HepG2 (cell line): ENCODE results near the gene PALM. TPM values are rescaled to one million over a fixed set of nuclear protein-coding genes. Genes with fewer than 3 reads are reported as not detected.
A peak's percentile ranks its signal among the peaks of the same experiment; 100 is the strongest.

Source experiments
- IRX3 ChIP-seq: sonication (generic); formaldehyde crosslinking; IDR thresholded peaks from 2 replicates; pipeline ENCODE4 v1.8.1; 2023; ENCODE audit warnings: mild to moderate bottlenecking, low read depth, missing genetic modification reagents, borderline replicate concordance
- JUND ChIP-seq: sonication (generic); formaldehyde crosslinking; IDR thresholded peaks from 2 replicates; pipeline ENCODE4 v1.8.0; 2022; ENCODE audit warnings: mild to moderate bottlenecking, missing genetic modification reagents
- KDM5B ChIP-seq: sonication (generic); formaldehyde crosslinking; IDR thresholded peaks from 2 replicates; pipeline ENCODE4 v1.4.0; 2020; ENCODE audit warnings: missing genetic modification reagents, mild to moderate bottlenecking, borderline replicate concordance
- MTA1 ChIP-seq: sonication (generic); formaldehyde crosslinking; IDR thresholded peaks from 2 replicates; pipeline ENCODE4 v1.4.0; 2020; ENCODE audit warnings: missing genetic modification reagents, mild to moderate bottlenecking, borderline replicate concordance
- NFAT5 ChIP-seq: sonication (generic); formaldehyde crosslinking; IDR thresholded peaks from 2 replicates; pipeline ENCODE4 v1.4.0; 2020; ENCODE audit warnings: missing genetic modification reagents
- NFKBIZ ChIP-seq: IDR thresholded peaks from 2 replicates; pipeline ENCODE4 v1.6.1; 2018; ENCODE audit warnings: missing genetic modification reagents, missing compliant biosample characterization
- SIX1 ChIP-seq: sonication (generic); formaldehyde crosslinking; IDR thresholded peaks from 2 replicates; pipeline ENCODE4 v1.4.0; 2020; ENCODE audit warnings: missing genetic modification reagents, borderline replicate concordance
- SNRNP70 ChIP-seq: fragments of 200-400 bp; formaldehyde crosslinking; IDR thresholded peaks from 2 replicates; pipeline ENCODE4 v1.6.1; 2017; ENCODE audit warnings: mild to moderate bottlenecking, low read depth, low read length, moderate library complexity
- ZNF3 ChIP-seq: IDR thresholded peaks from 2 replicates; pipeline ENCODE4 v1.7.0; 2017; ENCODE audit warnings: inconsistent platforms
- ZNF619 ChIP-seq: sonication (generic); formaldehyde crosslinking; IDR thresholded peaks from 2 replicates; pipeline ENCODE4 v1.4.0; 2020; ENCODE audit warnings: mild to moderate bottlenecking, missing genetic modification reagents
- ZNF670 ChIP-seq: sonication (generic); formaldehyde crosslinking; IDR thresholded peaks from 2 replicates; pipeline ENCODE4 v1.8.0; 2022; ENCODE audit warnings: mild to moderate bottlenecking, missing genetic modification reagents, borderline replicate concordance
- ZNF710 ChIP-seq: sonication (generic); formaldehyde crosslinking; IDR thresholded peaks from 2 replicates; pipeline ENCODE4 v1.5.0; 2020; ENCODE audit warnings: mild to moderate bottlenecking, missing genetic modification reagents, borderline replicate concordance
- ZNF775 ChIP-seq: sonication (generic); formaldehyde crosslinking; IDR thresholded peaks from 2 replicates; pipeline ENCODE4 v1.4.0; 2020; ENCODE audit warnings: missing genetic modification reagents, mild to moderate bottlenecking, moderate library complexity, borderline replicate concordance
- ZNF781 ChIP-seq: sonication (generic); formaldehyde crosslinking; IDR thresholded peaks from 2 replicates; pipeline ENCODE4 v1.5.1; 2020; ENCODE audit warnings: borderline replicate concordance, mild to moderate bottlenecking, missing genetic modification reagents; ENCODE audit errors: not compliant biosample characterization
- polyA plus RNA-seq, 8 experiments: library from polyadenylated mRNA; depleted of rRNA in 3 of 8; stranded (reverse) in 7 of 8; unstranded in 1 of 8; fragments of >200 nt; fragmentation: Illumina TruSeq in 4 of 8; extraction: Trizol in 4 of 8; gene quantifications; 2 replicates each; pipeline versions ENCODE4 v1.2.1 to v1.2.3, GENCODE V29; 2011 to 2016; ENCODE audit warnings: low read depth in 4 of 8, missing spikeins in 1 of 8, mixed read lengths in 1 of 8; ENCODE audit not compliant: insufficient read depth in 1 of 8
- total RNA-seq, 5 experiments: library from RNA; depleted of rRNA; stranded (reverse); fragments of >200 nt; fragmentation: Illumina TruSeq; extraction: Trizol; gene quantifications; 2 replicates each; pipeline ENCODE4 v1.2.3, GENCODE V29; 2016; ENCODE audit warnings: low read depth in 1 of 5
- TF ChIP-seq, protein P1 (sequence below): sonication (generic); formaldehyde crosslinking; IDR thresholded peaks from 2 replicates; pipeline ENCODE4 v1.5.1; 2020; ENCODE audit warnings: mild to moderate bottlenecking, missing genetic modification reagents, borderline replicate concordance

The PALM gene
- total and polyA plus RNA-seq, 2 of the 13 experiments (the other 11 are each of a cell fraction or from before 2014, with no cell fraction given): 4.0 to 9.7 TPM

DNA sequence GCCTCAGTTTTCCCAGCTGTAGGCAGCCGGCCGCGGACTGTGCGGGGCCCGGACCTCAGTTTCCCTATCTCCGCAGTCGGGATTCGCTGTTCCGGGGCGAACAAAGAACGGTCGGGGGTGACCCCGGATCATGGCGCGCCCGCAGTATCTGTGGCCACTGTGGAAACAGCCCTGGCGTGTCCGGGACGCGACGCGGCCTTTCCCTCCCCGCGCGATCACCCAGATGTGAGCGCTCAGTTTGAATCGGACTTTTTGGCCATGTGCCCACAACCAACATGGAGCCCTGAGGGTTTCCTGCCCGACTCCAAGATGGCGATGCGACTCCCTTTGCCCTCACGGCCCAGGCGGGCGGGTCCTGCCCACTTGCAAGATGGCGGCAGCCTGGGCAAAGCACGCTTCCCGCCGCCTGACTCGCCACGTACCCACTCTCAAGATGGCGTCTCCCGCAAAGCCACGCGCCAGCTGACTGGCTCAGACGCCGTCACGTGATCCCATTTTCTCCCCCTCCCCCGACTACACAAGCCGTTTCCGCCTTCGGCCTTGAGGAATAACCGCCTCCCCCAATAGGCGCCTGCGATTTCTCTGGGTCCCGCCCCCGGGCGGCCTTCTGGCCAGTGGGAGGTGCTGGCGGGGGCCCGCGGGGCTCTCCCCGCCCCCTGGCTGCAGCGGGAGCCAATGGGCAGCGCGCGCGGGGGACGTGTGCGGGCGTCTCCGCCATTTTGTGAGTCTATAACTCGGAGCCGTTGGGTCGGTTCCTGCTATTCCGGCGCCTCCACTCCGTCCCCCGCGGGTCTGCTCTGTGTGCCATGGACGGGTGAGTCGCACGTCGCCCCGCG lies 88.2 kb downstream of the PALM start, which contains the start of gene PTBP1 (continued):
- peak; percentile 75; the same call in 1 of the 2 replicates for TF ChIP-seq KDM5B (CRISPR knock-in tag)
- no peak for TF ChIP-seq NFKBIZ (CRISPR knock-in tag)
- TF ChIP-seq ZNF619 (CRISPR knock-in tag): no peak
- TF ChIP-seq JUND: no peak
- TF ChIP-seq ZNF775: no peak
- TF ChIP-seq SIX1: no peak
- TF ChIP-seq ZNF670 (CRISPR knock-in tag): no peak
- TF ChIP-seq IRX3 (CRISPR knock-in tag): peak; percentile 62; the same call in 1 of the 2 replicates
- TF ChIP-seq, protein P1, sequence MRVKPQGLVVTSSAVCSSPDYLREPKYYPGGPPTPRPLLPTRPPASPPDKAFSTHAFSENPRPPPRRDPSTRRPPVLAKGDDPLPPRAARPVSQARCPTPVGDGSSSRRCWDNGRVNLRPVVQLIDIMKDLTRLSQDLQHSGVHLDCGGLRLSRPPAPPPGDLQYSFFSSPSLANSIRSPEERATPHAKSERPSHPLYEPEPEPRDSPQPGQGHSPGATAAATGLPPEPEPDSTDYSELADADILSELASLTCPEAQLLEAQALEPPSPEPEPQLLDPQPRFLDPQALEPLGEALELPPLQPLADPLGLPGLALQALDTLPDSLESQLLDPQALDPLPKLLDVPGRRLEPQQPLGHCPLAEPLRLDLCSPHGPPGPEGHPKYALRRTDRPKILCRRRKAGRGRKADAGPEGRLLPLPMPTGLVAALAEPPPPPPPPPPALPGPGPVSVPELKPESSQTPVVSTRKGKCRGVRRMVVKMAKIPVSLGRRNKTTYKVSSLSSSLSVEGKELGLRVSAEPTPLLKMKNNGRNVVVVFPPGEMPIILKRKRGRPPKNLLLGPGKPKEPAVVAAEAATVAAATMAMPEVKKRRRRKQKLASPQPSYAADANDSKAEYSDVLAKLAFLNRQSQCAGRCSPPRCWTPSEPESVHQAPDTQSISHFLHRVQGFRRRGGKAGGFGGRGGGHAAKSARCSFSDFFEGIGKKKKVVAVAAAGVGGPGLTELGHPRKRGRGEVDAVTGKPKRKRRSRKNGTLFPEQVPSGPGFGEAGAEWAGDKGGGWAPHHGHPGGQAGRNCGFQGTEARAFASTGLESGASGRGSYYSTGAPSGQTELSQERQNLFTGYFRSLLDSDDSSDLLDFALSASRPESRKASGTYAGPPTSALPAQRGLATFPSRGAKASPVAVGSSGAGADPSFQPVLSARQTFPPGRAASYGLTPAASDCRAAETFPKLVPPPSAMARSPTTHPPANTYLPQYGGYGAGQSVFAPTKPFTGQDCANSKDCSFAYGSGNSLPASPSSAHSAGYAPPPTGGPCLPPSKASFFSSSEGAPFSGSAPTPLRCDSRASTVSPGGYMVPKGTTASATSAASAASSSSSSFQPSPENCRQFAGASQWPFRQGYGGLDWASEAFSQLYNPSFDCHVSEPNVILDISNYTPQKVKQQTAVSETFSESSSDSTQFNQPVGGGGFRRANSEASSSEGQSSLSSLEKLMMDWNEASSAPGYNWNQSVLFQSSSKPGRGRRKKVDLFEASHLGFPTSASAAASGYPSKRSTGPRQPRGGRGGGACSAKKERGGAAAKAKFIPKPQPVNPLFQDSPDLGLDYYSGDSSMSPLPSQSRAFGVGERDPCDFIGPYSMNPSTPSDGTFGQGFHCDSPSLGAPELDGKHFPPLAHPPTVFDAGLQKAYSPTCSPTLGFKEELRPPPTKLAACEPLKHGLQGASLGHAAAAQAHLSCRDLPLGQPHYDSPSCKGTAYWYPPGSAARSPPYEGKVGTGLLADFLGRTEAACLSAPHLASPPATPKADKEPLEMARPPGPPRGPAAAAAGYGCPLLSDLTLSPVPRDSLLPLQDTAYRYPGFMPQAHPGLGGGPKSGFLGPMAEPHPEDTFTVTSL (CRISPR knock-in tag): no peak
- peak; percentile 26 for TF ChIP-seq ZNF781 (CRISPR knock-in tag)
- no peak for TF ChIP-seq SNRNP70
- TF ChIP-seq NFAT5 (CRISPR knock-in tag): peak; percentile 58; the same call in 1 of the 2 replicates
- no peak for TF ChIP-seq MTA1 (CRISPR knock-in tag)
- peak; percentile 63 for TF ChIP-seq ZNF710 (CRISPR knock-in tag)
- TF ChIP-seq ZNF3 (CRISPR knock-in tag): no peak
